NAMALWA (cell line): ENCODE results near the gene SGIP1.
"Not testable (repeated sequence)": the region's sequence is repeated elsewhere in the genome, so short reads cannot be mapped to it uniquely, and the experiment has no call there.

Experiments used
- DNase-seq: peaks from one replicate; pipeline ENCODE4 v3.0.0-alpha.2; 2015; ENCODE audit warnings: low spot score

The SGIP1 gene

GRCh38 chr1:66553846-66554245 is 19.9 kb downstream of the SGIP1 start:
- no peak for DNase-seq

DNA sequence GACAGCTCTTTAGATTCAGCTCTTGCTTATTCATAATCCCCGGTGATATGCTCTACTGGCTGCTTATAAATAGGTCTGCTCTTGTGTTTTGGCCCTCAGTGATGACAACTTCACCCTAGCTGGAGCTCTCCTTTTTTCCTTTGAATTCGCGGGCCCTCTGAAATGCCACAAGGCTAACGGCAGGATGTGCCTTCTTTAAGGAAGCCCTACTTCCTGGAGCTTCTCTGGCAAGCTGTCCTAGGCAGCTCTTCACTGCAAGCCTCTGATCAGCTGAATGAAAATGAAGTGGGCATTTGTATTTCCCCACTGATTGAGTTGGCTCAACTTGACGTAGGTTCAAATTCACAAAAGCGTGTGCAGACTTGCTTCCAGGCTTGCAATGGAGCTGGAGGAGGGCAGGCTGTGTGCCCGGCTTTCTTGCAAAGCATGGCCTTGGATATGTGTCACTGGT is 22.2 kb downstream of the SGIP1 start:
- no peak for DNase-seq

DNA sequence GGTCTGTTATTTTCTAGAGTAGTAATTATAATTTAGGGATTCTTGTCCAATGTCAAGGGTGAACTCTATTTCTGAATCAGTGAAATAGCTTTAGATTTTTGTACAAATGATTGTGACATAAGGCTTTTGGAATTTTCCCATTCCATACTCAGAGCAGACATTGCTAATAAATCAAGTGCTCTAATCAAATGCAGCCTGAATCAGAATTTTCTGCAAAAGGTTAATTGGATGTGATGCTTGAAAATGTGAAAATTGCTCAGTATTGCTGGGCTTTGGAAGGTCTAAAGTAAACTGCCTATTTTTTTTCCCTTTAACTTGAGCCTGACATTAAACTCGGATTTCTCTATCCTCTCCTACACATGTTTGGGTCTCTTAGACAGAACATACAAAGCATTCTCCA is 23.2 kb downstream of the SGIP1 start:
- no peak for DNase-seq

GRCh38 chr1:66559517-66559916 is 25.6 kb downstream of the SGIP1 start:
- DNase-seq = no peak

DNA sequence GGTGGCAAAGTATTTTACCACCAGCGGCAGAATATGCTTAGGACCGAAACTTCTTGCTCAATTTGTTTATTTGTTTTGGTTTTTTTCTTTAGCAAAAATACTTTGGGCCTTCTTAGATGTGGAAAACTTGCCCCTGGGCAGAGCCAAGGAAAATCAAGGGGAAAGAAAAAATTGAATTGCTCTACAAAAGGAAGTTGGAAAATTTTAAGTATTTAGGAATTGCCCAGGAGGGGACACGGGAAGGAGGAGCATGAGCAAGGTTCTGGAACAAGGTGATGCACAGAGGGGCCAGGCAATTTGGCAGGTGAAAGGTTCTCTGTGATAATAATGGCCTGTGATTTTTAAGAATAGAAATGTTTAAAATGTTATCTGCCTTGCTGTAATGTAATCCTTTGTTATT is 28.6 kb downstream of the SGIP1 start:
- no peak for DNase-seq

DNA sequence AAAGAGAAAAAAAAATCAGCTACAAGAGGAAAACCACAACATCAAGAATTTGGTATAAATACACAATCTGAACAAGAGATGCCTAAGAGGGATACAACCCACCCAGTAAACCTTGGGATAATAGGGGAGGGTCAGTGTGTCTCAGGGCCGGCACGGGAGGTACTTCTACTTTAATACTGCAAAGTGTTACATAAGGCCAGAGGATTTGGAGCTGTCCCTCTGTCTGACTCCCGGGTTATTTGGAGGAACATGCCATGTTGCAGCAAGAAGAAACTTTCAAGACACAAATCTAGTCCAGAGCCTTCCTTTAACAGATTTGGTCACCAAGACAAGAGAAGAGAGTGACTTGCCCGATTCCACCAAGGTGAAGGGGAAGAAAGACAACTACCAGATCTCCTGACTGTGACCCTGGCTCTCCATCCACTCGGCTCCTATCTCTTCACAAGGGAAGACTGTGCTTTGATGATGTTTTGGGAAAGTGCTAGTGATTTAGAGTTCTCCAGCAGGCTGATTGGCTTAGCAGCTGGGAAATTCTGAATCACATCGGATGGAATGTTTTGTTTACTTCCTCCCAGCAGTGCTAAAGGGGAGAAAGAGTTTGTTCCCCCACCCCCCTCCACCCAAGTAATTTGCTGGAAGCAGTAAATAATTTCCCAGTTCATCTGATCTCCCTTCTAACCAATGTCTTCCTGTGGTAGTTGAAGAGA is 29.3 kb downstream of the SGIP1 start:
- no peak for DNase-seq

DNA sequence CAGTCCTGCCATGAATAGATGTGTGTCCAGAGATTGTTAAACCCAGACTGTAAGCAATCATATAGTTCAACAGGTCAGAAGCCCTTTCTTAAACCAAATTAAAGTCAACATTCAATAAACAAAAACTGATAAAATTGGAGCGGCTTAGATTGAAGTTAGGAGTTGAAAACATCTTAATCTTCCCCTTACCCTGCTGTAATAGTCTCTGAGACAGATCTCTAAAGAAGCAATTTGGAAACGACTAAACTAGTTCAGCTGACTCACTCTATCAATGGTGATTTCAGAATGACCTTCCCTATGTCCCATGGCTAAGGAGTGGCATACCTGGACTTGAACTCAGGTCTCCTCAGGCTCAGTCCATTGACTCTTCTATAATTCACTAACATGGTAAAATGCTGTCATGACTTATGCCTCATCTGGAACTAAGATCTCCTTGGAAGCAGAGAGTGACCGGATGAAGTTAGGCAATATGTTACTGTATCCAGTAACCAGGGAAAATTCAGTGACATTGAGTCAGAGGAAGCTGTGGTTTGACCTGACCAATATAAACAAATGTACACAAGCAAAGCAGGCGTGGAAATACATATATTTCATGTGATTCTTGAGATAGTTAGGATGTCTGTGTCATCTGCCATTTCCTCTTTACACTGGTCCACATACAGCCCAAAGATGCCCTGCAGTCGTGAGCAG is 30.1 kb downstream of the SGIP1 start:
- no peak for DNase-seq

- no peak for DNase-seq
Observed at GRCh38 chr1:66570196-66570595, 36.2 kb downstream of the SGIP1 start.

GRCh38 chr1:66571789-66572188 is 37.8 kb downstream of the SGIP1 start:
- no peak for DNase-seq

- DNase-seq = no peak
Observed at GRCh38 chr1:66575739-66576138, 41.8 kb downstream of the SGIP1 start.

DNA sequence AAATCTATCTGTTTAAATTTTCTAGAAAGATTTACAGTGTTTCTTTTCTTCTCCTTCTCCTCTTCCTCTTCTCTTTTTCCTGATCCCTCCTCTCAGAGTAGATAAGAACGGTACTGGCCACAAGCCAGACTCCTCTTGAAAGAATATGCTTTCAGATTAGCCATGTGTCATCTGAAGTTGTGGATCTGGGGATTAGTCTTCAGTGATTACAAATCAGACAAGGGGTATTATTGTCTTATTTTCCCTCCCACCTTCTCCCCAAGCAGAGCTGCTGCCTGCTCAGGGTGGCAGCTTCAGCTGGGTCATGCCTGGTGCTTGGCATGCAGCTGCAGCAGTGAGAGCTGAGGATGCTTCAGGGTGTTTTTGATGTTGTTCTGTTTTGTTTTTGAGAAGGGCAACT is 42.7 kb downstream of the SGIP1 start:
- no peak for DNase-seq

DNA sequence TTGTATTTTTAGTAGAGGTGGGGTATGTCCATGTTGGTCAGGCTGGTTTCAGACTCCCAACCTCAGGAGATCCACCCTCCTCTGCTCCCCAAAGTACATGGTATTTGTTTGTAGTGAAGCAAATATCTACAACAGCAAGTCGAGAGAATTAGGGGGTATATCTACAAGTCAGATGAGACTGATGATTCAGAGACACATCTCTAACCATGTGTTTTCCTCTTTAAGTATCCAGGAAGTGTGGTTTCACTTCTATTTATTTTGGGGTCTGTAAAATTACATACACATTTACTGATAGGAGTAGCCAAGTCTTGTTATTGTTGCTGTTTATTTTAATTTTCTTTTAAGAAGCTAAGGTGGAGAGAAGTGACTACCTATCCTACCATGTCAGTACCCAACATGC is 44.9 kb downstream of the SGIP1 start:
- DNase-seq = no peak

DNA sequence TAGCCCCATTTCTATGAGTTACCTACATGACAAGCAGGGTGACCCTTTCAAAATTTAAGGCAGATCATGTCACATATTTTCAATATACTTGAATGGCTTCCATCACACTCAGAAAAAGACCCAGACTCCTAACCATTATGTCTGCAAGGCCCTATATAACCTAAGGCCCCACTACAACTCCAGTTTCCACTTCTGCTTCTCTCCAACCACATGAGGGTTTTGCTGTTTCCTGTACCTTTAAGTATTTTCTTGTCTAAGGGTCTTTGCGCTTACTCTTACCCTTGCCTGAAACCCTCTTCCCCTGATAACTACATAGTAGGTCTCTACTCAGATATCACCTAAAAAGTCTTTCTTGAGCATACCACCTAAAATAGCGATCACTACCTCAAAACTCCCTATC is 46.1 kb downstream of the SGIP1 start:
- no peak for DNase-seq

DNA sequence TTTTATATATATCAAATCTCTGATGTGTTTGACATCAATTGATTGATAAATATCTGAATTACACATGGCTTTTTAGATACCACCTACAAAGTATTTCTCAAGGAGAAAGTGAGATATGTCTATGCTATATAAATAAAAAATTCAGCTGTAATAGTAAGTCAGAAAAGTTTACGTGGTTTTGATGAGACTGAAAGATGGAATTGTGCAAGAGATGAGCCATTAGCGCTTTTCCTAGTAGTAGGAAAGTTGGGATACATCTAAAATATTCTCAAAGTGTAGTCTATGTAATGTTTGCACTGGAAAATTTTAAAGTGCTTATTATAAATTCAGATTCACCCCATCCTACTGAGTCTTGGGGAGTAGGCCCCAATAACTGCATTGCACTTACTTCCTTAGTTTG is 49.1 kb downstream of the SGIP1 start:
- DNase-seq = no peak

- no peak for DNase-seq
Observed at GRCh38 chr1:66585002-66585401, 51.0 kb downstream of the SGIP1 start.

DNA sequence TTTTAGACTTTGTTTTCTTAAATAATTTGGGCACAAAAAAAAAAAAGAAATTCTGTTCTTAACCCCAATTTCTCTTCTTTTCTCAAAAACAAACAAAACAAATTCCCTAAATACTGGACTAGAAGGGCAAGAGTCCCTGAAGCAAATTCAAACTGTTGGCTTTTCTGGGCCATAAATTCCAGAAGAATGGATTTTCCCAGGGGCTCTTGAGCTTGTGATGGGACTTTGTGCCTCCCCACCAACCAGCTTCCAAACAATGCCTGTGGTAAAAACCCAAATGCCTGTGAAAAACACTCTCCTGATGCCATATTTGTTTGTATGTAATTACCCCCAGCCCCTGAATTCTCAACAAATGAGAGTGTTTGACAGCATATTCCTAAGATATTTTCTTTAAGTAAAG is 55.4 kb downstream of the SGIP1 start:
- DNase-seq = no peak

- DNase-seq = not testable (repeated sequence)
Observed at GRCh38 chr1:66592106-66592507, 58.2 kb downstream of the SGIP1 start.

DNA sequence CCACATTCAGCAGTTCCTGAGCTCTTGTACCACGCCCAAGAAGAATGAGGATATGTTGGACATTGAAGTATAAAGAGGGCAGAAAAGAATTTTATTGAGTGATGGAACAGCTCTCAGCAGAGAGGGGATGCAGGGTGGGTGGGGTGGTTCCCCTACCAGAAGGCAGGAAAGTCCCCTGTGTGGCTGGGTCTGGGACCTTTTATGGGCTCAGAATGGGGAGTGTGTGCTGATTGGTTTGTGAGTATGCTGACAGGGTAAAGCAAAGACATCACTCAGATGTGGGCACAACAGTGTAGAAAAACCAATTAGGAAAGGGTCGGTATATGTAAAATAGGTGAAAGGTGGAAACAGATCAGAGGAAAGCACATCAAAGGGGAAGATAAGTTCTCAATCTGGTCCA is 62.2 kb downstream of the SGIP1 start:
- DNase-seq = no peak

DNA sequence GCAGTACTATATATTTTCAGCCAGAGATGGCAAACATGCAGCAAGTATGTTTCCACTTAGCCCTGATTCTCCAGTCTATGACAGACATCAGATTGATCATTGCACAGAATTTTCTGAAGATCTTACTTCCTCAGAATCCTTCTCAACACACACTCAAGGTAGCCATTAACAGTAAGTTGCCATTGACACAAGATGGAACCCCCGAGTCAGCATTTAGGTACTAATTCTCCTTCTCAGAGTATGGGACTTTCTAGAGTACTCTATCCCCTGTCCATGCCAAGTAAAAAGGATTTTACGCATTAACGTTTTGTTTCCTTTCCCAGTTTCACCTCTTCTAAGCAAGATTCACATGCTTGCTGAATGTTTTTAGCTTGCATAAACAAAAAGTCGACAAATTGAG is 63.5 kb downstream of the SGIP1 start:
- no peak for DNase-seq

DNA sequence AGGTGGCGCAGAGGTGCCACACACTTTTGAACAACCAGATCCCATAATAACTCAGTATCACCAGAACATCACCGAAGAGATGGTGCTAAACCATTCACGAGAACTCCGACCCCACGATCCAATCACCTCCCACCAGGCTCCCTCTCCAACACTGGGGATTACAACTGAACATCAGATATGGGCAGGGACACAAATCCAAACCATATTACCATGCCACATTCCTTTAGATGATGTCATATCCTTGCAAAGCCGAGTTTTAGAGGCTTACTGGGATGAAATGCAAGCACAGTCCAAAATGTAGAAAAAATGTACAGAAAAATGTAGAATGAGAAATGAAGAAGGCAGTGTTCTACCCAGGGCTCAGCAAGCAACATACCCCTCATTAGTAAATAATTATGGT is 64.7 kb downstream of the SGIP1 start:
- no peak for DNase-seq

GRCh38 chr1:66599346-66599745 is 65.4 kb downstream of the SGIP1 start:
- no peak for DNase-seq

DNA sequence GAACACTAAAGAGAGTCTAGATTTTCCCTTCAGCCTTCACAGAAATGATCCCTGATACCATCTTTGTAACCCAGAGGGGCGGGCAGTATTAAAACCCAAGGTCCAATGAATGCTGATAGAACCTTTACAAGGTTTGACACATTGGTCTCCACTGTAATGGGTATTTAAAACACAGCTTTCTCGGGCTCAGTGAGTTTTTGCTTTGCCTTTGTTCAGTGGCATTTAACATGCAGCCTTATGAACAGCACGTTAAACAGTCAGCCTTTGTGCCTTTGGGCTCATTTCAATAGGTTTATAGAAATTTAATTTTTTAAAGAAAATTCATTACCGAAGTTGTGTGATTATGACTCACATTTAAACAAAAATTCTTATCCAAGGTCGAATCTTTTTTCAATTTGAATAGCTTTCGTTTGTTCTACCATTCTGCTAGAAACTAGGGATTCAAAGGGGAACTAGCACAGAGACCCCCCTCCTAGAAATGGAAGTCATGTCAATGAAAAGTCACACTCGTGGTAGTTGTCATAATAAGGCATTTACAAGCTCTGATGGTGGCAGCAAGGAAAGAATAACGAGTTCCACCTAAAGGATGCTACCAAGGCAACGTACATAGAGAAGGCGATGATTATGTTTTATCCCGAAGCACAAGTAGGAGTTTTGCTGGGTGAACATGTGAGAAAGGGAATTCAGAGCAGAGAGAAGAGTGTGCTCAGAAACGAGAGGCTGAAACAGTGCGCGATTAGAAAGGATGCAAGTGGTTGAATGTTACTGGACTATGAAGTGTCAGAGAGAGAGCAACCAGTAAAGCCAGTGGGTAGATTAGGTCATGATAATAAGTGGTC is 66.2 kb downstream of the SGIP1 start:
- DNase-seq = no peak

GRCh38 chr1:66605419-66605997 is 71.6 kb downstream of the SGIP1 start:
- no peak for DNase-seq
